ENCODE data around the gene HOXD8. TPM values are rescaled to one million over a fixed set of nuclear protein-coding genes. Genes with fewer than 3 reads are reported as not detected.
A peak's percentile ranks its signal among the peaks of the same experiment; 100 is the strongest.

The HOXD8 gene
- total RNA-seq, 1 donor from 2014 or later = 41.7 TPM

GRCh38 chr2:176146101-176146500 lies 16.6 kb downstream of the HOXD8 start:
- no peak for DNase-seq (ENCODE audit: low spot score)

- no peak for DNase-seq (ENCODE audit: low spot score)
These were observed 17.1 kb downstream of the HOXD8 start for GRCh38 chr2:176146645-176147044.

GRCh38 chr2:176147210-176147799 lies 17.8 kb downstream of the HOXD8 start:
- DNase-seq (ENCODE audit: low spot score) = no peak

GRCh38 chr2:176147800-176148496 lies 18.4 kb downstream of the HOXD8 start:
- DNase-seq (ENCODE audit: low spot score) = peak; percentile 70

DNA sequence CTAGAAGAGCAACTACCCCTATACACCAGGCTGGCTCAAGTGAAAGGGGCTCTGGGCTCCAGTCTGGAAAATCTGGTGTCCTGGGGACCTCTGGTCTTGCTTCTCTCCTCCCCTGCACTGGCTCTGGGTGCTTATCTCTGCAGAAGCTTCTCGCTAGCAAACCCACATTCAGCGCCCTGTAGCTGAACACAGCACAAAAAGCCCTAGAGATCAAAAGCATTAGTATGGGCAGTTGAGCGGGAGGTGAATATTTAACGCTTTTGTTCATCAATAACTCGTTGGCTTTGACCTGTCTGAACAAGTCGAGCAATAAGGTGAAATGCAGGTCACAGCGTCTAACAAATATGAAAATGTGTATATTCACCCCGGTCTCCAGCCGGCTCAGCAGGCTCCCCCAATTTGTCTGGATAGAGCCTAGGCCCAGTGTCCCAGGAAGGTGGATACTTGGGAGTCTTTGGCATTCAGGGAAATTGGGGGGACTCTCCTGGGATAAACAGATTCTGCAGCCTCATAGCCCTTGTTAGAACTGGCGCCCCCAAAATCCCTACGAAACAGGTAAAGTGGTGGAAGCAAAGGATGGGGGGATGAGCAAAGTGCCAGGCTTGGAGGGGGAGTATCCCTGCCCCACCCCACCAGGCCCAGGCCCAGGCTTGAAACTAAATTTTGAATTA lies 19.4 kb downstream of the HOXD8 start:
- peak; percentile 39 for DNase-seq (ENCODE audit: low spot score)

DNA sequence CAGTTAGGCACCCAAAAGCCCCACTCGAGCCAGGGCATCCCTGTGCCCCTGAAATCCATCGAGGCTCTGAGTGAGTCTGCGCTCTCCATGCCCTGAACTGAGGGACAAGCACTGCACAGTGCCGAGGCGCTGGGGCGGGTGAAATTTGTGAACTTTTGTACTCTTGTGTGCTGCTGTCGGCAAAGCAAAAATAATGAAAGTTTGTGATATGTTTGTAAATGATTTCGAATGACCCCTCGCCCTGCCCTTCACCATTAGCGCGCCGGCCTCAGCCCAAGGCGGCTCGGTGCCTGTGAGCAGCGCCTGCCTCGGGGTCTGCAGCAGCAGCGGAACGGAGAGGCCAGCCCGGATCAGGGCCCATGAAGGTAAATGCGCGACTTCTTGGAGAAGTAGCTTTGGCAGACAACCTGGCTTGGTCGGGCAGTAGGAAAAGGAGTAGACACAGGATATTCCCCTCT lies 20.0 kb downstream of the HOXD8 start:
- no peak for DNase-seq (ENCODE audit: low spot score)

- no peak for DNase-seq (ENCODE audit: low spot score)
These were observed 20.6 kb downstream of the HOXD8 start for GRCh38 chr2:176149939-176150583.

DNA sequence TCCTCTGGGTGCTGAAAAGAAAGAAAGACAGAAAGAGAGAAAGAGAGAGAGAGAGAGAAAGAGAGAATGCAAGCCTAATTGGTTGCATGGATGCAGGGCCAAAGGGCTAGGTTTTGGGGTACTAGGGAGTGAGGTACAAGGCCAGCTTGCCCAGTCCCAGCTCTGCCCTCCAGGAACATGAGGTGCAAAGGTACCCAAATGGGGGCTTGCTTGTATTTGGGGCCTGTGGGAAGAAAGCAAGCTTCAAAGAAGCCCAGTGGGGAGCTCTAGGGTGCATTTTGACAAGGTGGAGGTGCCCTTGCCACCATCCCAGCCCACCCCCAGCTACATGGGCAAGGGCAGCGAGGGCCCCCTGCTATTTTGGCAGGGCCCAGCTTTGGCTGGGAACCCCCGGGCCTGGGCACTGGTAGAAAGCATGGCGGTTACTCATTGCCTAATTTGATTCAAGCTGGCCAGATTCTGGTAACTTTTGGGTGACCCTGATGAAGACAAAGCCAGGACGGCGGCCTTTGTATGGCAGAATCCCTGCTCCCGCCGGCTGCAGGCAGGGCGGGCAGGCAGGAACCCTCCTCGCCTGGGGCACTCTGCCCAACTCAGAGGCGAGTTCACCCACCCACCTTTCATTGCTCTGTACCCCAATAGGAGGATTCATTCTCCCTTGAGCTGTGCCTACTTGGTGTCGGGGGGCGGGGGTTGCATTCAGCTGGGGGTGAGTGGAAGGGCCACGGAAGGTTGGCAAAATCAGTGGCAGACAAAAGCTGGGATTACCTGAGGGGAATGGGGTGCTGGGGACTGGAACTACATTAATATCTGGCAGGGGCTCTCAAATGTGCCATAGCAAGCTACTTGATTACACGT lies 21.3 kb downstream of the HOXD8 start:
- no peak for DNase-seq (ENCODE audit: low spot score)

- DNase-seq (ENCODE audit: low spot score) = no peak
These were observed 22.2 kb downstream of the HOXD8 start, which contains the start of gene HOXD4 for GRCh38 chr2:176151442-176152287. Gene HOXD4, plus strand, starts transcription at chr2:176151550. Its CDS starts 84 bp downstream, at chr2:176151634.

- no peak for DNase-seq (ENCODE audit: low spot score)
These were observed 23.1 kb downstream of the HOXD8 start for GRCh38 chr2:176152350-176153181.

GRCh38 chr2:176154576-176155252 lies 25.2 kb downstream of the HOXD8 start:
- DNase-seq (ENCODE audit: low spot score) = no peak

- DNase-seq (ENCODE audit: low spot score) = no peak
These were observed 26.0 kb downstream of the HOXD8 start for GRCh38 chr2:176155356-176156044.

DNA sequence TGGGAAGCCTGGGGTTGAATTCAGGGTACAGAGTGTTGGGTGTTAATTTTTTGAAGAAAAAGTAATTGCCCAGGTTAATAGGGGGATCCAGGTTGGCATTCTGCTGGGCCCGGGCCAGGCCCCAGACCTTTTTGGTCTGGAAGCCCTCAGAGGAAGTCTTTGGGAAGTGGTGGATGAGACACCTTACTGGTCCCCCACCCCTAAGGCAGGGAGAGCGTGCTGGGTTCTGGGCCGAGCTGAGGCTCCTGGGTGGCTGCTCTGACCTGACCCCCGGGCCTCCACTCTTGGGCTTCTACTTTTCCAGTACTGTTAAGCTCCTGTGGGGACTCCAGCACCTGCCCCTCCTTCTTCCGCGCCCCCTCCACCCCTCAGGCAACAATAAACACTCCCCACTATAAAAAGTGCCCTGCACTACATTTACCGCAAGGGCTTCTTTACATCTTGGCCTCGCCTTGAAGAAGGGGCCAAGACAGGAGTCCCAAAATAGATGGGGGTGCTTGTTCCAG lies 26.8 kb downstream of the HOXD8 start:
- no peak for DNase-seq (ENCODE audit: low spot score)

DNA sequence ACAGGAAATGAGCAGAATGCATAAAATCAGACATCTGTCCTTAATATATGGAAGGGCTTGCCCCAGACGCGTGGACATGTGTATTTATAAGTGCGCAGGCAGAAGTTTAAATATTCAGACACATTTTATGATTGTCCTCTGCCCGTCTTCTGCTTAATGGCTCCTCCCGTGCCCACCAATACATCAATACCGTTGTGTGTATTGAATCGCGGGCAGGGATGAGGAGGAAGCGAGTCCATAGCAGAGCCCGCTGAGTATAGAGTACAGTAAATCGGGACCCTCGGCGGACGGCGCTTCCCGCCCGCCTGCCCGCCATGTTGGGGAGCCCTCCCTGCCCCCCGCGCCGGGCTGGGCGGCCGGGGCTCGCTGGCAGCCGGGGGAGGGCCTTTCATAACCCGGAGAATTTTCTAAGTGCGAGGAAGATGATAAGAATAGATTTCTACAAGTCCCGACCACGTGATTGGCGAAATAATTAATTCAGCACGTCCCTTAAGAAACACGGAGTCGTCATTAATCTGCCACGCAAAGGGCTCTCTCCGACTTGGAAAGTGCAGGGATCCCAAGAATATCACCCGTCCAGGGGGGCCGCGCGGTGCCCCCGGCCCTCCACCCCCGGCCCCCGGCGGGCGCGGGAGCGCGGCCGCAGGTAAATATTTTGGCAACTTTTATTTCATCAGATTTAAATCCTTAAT lies 27.4 kb downstream of the HOXD8 start, which contains the start of gene HOXD3:
HOXD3 (plus strand) TSS at position 501 of the 692 bp plus-strand sequence. CDS start 11,808 bp downstream, outside the sequence.
- no peak for DNase-seq (ENCODE audit: low spot score)

DNA sequence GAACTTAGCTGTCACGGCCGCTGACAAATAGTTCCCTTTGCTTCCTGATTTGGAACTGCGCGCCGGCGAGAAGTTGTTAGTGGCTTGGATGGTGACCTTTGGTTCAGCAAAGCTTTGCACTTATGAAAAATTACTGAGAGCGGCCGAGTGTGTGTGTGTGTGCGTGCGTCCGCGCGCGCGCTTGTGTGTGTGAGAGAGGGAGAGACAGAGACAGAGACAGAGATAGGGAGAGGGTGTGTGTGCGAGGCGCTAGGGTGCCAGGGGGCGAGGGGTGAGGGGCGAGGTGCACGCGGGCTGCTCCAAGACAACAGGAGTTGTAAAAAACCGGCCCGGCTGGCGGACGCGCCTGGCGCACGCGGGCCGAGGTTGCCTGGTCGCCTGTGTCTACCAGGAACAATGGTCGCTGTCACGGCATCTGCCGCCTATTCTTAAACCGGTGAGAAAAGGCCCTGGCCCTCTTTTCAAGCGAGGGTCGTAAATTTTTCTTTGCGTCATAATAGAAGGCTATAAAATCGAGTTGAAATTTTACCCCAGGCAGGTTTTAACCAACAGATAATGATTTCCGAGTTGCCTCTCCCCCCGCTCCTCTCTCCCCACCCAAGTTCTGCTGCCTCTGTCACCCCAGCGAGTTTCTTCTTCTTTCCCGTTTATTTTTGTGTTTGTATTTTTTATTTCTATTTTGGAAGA lies 28.1 kb downstream of the HOXD8 start:
- DNase-seq (ENCODE audit: low spot score) = no peak

GRCh38 chr2:176158186-176158591 lies 28.7 kb downstream of the HOXD8 start:
- DNase-seq (ENCODE audit: low spot score) = no peak
